Panc1 (cell line): ENCODE results near the gene PEX3.

Experiments
- POLR2AphosphoS5 ChIP-seq: IDR thresholded peaks from 2 replicates; pipeline ENCODE4 v1.6.1; 2012; ENCODE audit warnings: mild to moderate bottlenecking, low read depth, low read length, moderate library complexity
- REST ChIP-seq, 2 experiments: IDR thresholded peaks; 2 replicates each; pipeline ENCODE4 v1.6.1; 2011 to 2012; ENCODE audit warnings: low read depth in 2 of 2, control low read depth in 1 of 2, low read length in 1 of 2, mild to moderate bottlenecking in 1 of 2, moderate library complexity in 1 of 2; ENCODE audit not compliant: insufficient read depth in 1 of 2
- SIN3A ChIP-seq: IDR thresholded peaks from 2 replicates; pipeline ENCODE4 v1.6.1; 2012; ENCODE audit warnings: low read depth, mild to moderate bottlenecking, low read length, moderate library complexity, borderline replicate concordance; ENCODE audit not compliant: insufficient read depth
- TCF7L2 ChIP-seq: IDR thresholded peaks from 2 replicates; pipeline ENCODE4 v1.6.1; 2011; ENCODE audit warnings: mild to moderate bottlenecking, low read depth, low read length, inconsistent platforms
- TF ChIP-seq, protein P1 (sequence below): fragments of 450-650 bp; IDR thresholded peaks from 2 replicates; pipeline ENCODE4 v1.5.1; 2017; ENCODE audit warnings: mild to moderate bottlenecking

GRCh38 chr6:143506199-143506598 is 55.6 kb downstream of the PEX3 start:
- TF ChIP-seq REST (IDR thresholded peaks at IDR 0.05; ENCODE audit: insufficient read depth in 1 of 2, low read depth in 2 of 2, low read length in 1 of 2) = no peak
- TF ChIP-seq, protein P1, sequence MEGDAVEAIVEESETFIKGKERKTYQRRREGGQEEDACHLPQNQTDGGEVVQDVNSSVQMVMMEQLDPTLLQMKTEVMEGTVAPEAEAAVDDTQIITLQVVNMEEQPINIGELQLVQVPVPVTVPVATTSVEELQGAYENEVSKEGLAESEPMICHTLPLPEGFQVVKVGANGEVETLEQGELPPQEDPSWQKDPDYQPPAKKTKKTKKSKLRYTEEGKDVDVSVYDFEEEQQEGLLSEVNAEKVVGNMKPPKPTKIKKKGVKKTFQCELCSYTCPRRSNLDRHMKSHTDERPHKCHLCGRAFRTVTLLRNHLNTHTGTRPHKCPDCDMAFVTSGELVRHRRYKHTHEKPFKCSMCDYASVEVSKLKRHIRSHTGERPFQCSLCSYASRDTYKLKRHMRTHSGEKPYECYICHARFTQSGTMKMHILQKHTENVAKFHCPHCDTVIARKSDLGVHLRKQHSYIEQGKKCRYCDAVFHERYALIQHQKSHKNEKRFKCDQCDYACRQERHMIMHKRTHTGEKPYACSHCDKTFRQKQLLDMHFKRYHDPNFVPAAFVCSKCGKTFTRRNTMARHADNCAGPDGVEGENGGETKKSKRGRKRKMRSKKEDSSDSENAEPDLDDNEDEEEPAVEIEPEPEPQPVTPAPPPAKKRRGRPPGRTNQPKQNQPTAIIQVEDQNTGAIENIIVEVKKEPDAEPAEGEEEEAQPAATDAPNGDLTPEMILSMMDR = no peak
- no peak for TF ChIP-seq TCF7L2
- TF ChIP-seq POLR2AphosphoS5 = no peak
- TF ChIP-seq SIN3A = no peak
